GM19397 (cell line): ENCODE data around the gene MAST1.
"Not testable (repeated sequence)": the region's sequence is repeated elsewhere in the genome, so short reads cannot be mapped to it uniquely, and the experiment has no call there.

Experiments used
- ATAC-seq: cut with Tn5 transposase; IDR thresholded peaks from one replicate; pipeline ENCODE4 v1.9.1; 2021; ENCODE audit warnings: mild to moderate bottlenecking, moderate library complexity; ENCODE audit not compliant: unreplicated experiment

The MAST1 gene

DNA sequence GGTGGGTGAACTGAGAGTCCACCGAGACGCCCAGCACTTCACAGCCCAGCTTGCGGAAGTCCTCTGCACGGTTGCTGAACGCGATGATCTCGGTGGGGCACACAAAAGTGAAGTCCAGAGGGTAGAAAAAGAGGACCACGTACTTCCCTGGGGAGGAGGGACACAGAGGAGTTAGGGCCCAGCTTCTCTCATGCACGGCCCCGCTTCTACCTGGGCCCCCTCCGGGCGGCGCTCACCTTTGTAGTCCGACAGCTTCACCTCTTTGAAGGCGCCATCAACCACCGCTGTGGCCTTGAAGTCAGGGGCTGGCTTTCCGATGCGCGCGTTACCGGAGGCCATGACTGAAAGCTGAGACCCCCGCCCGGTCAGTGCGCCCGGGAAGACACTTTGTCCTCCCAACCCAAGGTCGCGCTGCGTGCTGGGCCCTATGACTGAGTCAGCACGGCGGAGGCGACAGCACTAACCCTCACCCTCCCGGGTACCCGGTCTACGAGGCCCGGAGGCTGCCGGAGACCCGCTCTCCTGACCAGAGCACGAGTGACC lies 37.3 kb upstream of the MAST1 start:
- ATAC-seq = no peak

DNA sequence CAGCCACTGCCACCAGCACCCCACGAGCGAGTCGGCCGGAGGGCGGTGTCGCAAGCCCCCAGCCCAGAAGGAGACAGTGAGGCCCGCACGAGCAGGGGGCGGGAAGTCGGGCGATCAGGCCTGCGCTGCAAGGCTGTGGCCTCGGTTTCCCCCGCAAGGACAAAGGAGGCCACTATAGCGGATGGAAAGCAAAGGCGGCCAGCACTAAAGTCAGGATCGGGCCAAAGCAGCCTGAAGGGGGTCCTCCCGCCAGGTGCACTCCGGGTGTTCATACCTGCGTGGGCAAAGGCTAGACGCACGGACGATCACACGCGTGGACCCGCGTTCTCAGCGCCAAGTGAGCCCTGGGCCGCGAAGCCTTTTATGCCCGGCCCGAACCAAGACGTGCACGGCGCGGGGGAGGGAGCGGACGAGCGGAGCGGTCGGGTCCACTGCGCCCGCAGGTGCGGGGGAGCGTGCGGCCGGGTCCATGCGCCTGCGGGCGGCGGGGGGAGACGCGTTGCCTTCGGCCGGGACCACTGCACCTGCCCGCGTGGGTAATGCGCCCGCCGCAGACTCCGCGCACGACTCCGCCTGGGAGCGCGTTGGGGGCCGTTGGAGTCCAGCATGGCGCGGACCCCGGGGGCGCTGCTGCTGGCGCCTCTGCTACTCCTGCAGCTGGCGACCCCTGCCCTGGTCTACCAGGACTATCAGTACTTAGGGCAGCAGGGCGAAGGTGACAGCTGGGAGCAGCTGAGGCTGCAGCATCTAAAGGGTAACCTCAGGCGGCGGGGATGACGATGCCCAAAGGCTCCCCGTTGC lies 36.6 kb upstream of the MAST1 start, which contains the start of the genes PRDX2 and THSD8:
TSS of gene PRDX2 (minus strand) at position 335 of the 801 bp plus-strand sequence. CDS start 539 bp downstream, outside the sequence.
TSS of gene THSD8 (plus strand) at position 604 of the 801 bp plus-strand sequence. CDS start at position 607, 3 bp downstream.
- peak; percentile 38 for ATAC-seq

DNA sequence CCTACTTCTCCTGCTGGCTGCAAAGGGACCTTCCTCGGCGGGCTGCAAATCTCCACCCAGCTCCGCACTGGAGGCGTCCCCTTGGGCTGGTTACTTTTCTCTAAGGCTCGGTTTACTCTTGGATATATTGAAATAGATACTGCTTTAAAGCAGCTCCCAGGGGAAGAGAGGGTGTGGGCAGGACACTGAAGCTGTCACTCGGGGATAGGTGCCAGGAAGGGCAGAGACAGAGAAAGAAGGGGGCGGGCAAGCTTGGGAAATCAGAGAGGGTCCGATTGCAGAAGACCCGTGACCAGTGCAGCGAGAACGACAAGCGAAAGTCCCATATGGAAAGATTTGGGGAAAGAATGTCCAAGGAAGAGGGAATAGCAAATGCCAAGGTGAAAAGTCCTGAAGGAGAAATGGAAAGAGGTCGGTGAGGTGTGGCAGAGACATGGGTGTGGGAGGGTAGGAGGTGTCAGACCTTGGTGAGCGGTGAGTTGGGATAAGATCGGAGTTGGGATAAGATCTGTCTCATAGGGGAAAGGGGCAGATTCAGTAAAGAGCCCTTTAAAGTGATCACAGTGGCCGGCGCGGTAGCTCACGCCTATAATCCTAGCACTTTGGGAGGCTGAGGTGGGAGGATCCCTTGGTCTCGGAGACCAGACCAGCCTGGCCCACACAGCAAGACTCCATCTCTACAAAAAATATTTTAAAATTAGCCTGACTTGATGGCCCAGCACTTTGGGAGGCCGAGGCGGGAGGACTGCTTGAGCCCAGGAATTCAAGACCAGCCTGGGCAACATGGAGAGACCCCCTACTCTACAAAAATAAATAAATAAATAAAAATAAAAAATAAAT lies 35.8 kb upstream of the MAST1 start:
- ATAC-seq = no peak

DNA sequence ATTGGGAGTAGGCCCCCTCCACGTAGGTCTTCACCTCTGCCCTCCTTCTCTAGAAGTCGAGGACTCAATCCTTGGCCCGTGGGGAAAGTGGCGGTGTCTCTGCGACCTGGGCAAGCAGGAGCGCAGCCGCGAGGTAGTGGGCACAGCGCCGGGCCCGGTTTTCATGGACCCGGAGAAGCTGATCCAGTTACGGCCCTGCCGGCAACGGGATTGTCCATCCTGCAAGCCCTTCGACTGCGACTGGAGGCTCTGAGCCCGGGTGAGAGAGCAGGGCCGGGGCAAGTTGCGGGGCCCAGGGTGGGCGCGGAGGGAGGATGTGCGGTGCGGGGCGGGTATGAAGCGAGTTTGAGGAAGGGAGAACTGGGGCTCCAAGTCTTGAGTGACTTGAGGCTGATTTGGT lies 34.3 kb upstream of the MAST1 start:
- ATAC-seq = no peak

DNA sequence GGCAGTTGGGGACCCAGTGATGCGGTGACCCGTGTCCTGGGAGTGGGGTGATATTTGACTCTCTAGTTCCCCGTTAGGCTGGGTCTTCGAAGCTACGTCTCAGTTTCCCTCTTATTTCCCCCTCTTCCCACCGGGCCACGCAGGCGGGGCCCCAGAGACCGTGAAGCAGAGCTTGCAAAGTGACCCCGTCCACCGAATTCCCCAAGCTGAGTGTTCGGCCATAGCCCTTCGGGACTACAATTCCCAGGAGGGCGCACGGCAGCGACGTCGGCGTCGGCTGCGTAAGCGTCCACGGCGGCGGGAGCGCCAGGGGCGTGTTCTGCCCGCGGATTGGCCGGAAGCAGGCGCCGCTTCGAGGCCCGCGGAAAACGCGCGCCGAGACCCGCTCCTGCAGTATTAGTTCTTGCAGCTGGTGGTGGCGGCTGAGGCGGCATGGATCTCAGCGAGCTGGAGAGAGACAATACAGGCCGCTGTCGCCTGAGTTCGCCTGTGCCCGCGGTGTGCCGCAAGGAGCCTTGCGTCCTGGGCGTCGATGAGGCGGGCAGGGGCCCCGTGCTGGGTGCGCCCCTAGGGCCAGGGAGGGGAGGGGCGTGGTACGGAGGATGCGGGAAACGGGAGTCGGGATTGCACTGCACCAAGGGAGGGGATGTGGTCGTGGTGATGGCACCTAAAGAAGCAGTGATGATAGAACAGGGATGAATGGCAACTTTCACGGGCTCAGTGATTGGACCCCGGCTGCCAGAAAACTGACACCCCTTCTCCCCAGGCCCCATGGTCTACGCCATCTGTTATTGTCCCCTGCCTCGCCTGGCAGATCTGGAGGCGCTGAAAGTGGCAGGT lies 31.9 kb upstream of the MAST1 start, which contains the start of gene RNASEH2A:
TSS of gene RNASEH2A (plus strand) at position 343 of the 840 bp plus-strand sequence. CDS start at position 433, 90 bp downstream.
- ATAC-seq = peak; percentile 64

DNA sequence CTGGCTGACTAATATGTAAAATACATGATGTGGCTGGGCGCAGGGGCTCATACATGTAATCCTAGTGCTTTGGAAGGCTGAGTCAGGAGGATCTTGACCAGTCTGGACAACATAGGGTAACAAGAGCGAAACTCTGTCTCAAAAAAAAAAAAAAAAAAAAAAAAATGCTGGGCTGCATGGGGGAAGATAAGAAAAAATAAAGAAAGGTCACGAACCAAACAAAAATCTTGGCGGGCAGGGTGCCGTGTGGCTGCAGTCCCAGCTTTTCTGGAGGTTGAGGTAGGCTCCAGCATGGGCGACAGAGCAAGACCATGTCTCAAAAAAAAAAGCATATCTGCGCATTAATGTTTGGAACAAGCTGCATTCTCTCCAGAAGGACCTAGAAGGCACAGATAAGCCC lies 23.2 kb upstream of the MAST1 start:
- no peak for ATAC-seq

DNA sequence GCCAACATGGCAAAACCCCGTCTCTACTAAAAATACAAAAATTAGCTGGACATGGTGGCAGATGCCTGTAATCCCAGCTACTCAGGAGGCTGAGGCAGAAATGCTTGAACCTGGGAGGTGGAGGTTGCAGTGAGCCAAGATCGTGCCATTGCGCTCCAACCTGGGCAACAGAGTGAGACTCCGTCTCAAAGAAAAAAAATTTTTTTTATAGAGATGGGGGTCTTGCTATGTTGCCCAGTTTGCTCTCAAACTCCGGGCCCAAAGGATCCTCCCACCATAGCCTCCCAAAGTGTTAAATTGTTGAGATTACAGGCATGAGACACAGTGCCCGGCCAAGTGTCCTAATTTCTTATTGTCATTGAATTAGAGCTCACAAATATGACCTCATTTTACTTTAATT lies 21.1 kb upstream of the MAST1 start:
- ATAC-seq = not testable (repeated sequence)

DNA sequence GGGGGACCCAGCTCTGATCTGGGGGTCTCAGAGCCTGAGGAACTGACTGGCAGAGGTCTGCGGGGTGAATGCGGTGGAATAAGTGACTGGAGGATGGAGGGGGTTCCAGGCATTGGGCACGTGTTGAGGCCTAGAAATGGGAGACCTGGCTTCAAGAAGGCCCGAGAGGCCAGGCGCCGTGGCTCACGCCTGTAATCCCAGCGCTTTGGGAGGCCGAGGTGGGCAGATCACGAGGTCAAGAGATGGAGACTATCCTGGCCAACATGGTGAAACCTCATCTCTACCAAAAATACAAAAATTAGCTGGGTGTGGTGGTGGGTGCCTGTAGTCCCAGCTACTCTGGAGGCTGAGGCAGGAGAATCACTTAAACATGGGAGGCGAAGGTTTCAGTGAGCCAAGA lies 20.5 kb upstream of the MAST1 start:
- not testable (repeated sequence) for ATAC-seq

DNA sequence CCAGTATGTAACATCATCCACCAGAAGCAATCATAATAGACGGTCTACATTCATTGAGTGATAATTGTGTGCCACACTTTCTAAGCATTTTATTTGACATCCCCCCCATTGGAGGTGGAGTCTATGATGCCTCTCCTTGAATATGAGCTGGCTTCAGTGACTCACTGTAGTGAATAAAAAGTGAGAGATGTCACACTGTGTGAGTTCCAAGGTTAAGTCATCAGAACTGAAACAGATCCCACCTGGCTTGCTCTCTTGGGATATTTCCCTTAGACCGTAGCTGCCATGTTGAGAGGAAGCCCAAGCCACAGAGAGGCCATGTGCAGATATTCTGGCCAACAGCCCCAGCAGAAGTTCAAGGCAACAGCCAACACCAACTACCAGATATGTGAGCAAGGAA lies 16.6 kb upstream of the MAST1 start:
- no peak for ATAC-seq

DNA sequence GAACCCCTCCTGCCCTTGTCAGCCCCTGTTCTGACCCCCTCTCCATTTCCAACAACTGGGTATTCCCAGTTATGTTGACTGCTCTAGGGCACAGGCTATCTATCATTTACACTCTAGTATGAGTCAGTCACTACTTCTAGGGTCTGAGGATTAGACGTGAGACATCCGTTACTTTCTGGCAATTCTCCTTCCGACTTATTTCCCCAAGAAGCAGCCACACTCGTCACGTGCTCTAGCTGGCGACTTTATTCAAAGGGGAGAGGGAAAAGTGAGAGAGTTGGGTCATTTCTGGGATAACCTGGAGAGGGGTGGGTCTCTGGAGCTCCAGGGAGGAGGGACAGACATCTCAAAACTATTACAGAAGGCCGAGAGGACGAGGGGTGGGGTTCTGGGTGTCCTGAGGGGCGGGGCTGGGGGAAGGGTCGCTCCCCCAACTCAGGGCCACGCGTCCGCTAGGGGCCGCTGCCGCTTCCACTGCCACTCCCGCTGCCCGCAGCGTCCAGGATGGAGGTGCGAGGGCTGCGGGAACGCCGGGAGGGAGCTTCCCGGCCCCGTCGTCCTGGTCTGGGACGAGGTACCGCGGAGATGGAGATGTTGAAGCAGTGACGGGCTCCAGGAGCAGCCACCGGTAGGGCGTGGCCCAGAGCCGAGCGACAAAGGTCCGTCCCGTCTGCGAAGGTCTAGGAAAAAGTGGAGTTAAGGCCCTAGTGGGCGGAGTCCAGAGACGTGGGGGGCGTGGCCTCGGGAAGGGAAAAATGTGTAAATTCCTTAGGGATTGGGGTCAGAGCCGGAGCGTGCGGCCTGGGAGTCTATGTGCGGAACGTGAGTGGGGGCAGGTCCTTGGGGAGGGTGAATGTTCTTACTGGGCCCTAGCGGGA lies 12.8 kb upstream of the MAST1 start:
- no peak for ATAC-seq

DNA sequence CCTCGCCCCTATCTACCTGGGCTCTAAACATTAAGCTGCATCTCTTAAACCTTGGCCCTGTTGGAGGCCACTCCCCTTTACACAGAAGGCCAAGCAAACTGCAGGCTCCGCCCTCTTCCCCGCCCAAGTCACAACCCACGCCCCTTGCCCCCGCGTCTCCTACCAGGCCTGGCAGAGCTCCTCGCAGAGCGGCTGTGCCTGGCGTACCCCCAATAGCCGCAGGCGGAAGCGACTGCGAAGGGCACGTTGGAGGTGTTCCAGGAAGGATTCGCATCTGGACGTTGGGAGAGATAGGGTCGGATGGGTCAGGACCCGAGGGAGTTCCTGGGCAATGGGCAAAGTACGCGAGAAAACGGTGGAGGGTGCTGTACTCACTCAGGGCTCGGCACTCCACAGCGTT lies 9.8 kb upstream of the MAST1 start:
- no peak for ATAC-seq

DNA sequence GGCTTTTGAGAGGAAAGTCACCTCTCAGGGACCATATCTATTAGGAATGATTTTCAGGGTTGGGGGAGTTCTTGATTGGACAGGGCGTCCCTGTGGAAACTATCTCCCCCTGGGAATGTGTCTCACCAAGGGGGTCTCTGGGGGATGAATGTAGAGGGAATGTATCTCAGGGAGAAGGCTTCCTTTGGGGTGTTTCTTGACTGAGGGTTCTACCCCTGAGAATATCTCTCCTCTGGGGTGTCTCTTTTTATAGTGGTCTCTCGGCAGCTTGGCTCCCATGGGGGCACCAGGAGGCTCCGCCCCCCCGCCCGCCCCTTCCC lies 4.9 kb upstream of the MAST1 start:
- ATAC-seq = no peak

DNA sequence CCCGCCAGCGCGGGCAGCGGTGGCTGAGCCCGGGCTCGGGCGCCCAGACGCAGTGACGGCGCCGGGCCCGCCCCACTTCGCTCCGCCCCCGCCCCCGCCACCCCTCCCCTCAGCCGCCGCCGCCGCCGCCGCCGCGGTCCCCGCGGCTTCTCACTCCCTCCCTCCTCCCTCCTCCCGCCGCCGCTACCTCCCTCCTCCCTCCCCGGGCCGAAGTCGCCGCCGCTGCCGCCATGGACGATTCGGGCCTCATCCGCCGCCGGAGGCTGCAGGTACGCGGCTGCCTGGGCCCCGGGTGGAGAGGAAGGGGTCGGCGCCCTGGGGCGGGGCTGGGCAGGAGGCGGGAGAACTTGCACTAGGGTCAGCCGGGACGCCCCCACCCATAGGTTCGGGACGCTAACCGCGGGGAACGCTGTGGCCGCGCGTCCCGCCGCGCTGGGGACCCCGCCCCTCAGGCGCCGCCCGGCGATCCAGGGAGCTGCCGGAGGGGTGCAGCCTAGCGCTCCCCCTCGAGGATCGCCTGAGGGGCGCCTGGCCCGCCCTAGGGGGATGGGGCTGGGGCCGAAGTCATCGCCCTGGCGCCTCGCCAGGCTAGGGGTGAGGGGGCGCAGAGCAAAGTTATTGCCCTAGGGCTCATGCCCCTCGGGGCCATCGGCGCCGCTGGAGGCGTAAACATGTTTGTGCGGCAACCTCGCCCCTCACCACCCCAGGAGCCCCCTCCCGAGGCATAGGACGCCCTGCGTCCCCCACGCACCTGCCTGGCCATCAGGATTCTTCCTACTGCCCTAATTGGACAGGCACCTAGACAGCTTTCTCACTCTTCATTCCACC lies 4.4 kb upstream of the MAST1 start:
- ATAC-seq = no peak

DNA sequence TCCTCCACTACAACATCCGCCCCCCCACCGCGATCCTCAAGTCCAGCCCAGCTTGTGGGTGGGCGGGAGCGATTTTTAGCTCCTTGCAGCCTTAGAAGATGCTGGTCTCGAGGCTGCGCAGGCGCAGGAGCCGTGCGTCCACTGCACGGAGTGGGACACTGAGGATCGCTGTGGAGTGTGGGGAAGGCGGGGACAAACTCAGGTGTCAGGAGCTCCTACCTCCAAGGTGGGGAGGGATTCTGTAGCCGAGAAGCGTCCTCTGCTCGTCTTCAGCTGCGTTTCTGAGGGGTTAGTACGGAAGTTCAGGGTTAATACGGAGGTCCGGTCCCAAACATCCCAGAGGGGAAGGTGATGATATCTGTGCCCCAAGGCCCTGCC lies 3.8 kb upstream of the MAST1 start, which contains the start of gene RTBDN:
TSS of gene RTBDN (minus strand) at position 14 of the 378 bp plus-strand sequence. CDS start 4,600 bp downstream, outside the sequence.
- ATAC-seq = no peak

DNA sequence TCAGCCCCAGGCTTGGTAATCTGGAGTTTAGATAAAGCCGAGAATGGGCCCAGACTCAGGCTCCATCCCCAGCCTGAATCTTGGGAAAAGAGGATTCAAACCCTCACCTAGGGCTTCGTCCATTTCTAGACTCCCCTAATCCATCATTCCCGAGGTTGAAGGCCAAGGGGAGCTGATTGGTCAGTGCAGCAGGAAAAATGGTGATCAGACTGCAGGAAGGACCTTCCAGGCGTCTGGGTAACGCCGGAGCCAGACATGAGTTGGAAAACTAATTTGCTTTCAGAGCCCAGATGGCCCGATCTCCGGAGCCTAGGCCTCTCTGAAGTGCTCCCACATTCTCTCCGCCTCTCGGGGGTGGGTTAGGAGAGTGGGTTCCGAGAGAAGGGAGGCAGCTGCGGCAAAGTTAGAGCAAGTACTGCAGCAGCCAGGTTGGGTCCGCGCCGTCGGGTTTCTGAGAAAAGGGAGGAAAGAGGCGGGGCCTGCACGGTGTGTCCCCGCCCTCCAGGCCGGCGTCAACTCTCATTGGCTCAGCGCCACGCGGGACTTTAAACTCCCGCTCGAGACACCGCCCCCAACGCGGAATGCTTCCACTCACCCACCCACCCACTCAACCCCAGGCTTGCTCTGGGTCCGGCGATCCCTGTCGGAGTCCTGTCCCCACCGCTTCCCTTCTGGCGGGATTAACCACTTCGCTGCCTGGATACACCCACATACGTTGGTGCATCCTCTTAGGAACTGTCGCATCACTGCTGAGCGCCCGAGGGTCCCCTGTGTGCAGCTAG lies 3.1 kb upstream of the MAST1 start:
- no peak for ATAC-seq

DNA sequence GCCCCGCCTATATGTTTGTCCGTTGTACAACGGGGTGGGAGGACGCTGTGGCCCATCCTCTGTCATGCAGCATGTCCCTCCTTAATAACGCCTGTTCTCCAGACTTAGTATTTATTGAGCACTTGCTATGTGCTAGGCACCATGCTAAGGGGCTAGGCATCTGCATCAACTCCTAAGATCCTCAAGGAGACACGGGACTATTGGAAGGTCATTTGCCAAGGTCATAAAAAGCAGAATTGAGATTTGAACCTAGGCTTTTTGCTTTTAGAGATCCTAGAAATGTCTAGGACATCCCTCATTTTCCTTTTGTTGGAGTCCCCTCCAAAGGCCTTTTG lies 1.8 kb upstream of the MAST1 start:
- ATAC-seq = no peak

DNA sequence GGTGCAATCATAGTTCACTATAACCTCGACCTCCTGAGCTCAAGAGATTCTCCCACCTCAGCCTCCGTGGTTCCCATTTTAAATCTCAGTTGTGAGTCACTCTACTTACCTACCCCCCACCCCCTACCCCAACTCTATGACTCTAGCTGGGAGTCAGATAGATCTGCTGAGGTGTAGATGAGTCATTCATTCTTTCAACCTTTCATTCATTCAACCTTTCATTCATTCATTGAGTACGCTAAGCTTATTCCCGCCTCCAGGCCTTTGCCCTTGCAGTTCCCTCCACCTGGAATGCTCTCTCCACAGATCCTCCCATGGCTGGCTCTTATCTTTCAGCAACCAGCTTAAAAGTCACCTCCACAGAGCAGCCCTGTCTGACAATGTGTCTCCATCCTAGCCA lies 1.1 kb upstream of the MAST1 start:
- no peak for ATAC-seq
